Measurements from ENCODE around the gene YKT6.

DNA sequence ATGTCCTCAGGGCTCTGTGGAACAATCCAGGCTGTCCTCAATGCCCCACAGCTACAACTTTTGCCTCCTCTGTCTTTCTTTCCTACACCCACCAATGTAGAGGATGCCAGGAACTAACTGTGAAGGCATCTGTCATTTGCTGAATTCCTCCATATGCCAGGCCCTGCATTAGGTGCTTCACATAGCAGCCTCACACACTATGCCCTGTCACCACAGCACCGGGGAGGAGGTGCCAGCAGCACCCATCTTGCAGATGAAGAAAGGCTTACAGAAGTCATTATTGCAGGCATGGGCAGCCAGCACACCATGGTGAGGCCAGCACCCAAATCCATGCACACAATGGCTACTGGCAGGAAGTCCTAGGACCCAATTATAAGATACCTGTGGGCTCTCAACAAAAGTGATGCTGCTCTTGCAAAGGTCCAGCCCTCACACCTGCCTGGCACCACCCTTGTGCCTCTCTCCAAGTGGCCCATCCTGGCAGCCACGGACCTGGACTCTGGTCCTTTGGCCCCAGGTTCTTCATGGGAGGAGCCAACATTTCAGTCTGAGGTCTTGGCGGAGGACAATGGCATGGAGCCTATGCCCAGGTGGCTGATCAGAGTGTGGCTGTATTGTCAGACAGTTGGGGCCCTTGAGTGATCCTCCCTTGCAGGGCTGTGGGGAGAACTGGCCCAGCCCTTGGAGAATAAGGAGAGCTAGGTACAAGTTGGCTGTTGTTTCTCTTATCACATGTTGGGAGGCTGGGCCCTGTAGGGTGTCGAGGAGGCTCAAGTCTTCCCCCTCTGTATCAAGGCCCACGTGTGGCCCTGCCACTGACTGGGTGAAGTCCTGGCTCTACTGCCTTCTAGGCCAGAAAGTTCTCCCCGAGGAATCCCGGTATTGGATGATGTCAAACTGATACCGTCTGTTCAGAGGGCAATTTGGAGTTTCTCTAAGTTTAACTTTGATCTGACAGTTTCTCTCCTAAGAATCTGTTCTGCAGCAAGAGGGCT is 45.3 kb upstream of the YKT6 start:
- TF ChIP-seq CTCF (IDR thresholded peaks at IDR 0.05) (no peak), POLR2A (IDR thresholded peaks at IDR 0.05) (no peak)

Measured in thyroid gland (tissue), 4 donors.